Skin of body (tissue), 2 donors: Measurements from ENCODE around the gene CENPV. TPM values are rescaled to one million over a fixed set of nuclear protein-coding genes. Genes with fewer than 3 reads are reported as not detected.
A peak's percentile ranks its signal among the peaks of the same experiment; 100 is the strongest.
"Not testable (repeated sequence)": the region's sequence is repeated elsewhere in the genome, so short reads cannot be mapped to it uniquely, and the experiment has no call there.

ENCODE experiments used
- DNase-seq: peaks from one replicate; lab custom pipeline; 2025; lab: John Stamatoyannopoulos, UW
- total RNA-seq: library from RNA; depleted of rRNA; stranded (reverse); fragments of >200 nt; gene quantifications from one replicate; pipeline ENCODE4 v1.2.3, GENCODE V29; 2014

The CENPV gene
- total RNA-seq = 11.6 TPM

DNA sequence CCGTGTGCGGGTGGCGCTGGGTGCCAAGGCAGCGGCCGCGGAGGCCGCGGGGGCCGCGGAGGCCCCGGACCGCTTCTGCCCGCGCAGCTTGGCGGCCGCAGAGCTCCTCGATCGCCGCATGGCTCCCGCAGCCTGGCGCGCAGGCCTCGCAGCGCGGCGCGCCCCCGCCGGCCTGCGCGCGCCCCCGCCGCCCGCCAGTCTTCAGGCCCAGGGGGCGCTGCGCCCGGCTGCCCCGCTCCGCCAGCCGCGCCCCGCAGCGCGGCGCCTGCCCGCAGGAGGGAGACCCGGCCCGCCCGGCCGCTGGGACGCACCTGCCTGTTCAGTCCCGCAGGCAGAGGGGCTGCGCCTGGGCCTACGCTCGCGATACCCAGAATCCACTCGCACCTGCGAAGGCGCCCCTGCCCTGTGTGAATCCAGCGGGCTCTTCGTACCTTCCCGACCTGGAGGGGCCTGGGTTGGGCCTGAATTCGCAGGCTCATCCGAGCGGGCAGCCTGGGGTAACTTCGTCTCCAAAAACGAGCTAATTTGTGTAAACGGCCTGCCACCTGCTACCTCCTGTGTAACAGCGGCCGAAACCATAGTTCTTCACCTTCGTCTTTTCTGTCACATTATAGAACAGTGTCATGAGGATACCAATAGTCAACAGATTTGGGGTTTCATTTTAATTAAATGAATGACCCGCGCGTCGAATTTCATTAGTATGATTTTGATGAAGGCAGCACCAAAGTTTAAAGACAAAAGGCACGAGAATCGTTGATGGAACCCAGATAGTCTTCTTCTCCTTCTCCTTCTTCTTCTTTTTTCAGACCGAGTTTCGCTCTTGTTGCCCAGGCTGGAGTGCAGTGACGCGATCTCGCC is at the start of gene CENPV:
TSS of gene CENPV (minus strand) at position 153 of the 858 bp plus-strand sequence. CDS start at position 120, 33 bp downstream.
- peak; percentile 10 for DNase-seq

DNA sequence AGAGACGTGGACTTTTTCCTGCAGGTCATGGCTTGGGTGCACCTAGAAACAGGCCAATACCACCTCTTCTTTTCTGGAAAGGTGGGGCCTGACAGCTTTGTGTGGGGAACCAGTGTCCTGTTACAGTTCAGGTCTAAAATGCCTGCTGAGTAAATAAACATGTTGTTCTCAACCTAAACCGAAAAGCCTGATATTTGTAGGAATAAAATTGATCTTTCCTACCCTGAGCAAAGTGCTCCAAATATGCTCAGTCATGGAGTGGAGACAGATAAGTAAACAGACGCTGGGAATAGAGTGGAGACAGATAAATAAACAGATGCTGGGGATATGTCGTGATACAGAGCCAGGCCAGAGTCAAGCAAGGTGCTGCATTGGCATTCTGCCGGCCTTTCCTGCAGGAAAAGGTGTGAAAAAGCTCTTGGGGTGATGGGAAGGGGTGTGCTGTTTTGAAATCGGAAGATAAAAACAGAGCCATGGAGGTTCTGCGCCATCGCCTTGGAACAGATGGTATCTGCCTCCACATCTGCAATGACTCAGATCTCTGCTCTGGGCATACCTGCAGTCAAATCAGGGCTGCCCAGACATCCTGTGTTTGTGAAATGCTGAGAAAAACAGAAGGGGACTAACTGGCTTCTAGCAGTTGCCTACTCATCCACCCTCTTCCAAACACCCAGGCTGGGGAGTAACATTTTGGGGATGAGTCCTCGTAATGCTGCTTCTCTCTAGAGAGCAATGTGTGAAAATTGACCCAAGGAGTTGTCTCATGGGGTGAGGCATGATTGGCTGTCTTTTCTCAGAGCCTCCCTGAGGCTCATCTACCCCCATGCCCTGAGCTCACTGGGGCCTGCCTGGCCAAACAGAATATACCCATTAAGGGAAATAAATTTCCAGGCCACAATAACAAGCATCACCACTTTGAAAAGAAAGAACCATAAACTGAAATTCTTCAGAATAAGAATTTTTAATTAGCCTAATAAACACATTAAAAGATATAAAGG is 45.3 kb upstream of the CENPV start:
- DNase-seq = no peak

GRCh38 chr17:16396693-16397092 is 43.4 kb upstream of the CENPV start:
- not testable (repeated sequence) for DNase-seq

DNA sequence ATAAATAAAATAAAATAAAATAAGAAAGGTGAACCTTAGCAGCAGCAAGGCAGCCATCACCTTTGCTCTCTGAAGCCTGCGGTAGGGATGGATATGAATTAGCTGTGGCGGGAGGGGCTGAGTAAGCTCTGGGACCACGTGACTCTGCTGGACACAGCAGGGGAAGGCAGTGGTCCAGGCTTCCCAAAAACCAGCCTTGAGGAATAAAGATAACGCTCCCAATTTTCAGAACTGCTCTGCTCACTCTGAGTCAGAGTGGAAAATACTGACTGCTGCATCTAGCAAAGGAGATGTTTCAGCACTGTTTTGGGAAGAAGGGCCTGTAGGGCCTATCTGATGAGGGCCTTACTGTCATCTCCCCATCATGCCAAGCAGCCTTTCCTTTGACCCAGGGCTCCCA is 42.6 kb upstream of the CENPV start:
- not testable (repeated sequence) for DNase-seq

- DNase-seq = not testable (repeated sequence)
Observed at GRCh38 chr17:16392491-16392890, 39.2 kb upstream of the CENPV start.

- DNase-seq = no peak
Observed at GRCh38 chr17:16391451-16391850, 38.2 kb upstream of the CENPV start.

GRCh38 chr17:16386126-16386507 is 32.8 kb upstream of the CENPV start:
- not testable (repeated sequence) for DNase-seq

- no peak for DNase-seq
Observed at GRCh38 chr17:16384557-16384956, 31.3 kb upstream of the CENPV start.

DNA sequence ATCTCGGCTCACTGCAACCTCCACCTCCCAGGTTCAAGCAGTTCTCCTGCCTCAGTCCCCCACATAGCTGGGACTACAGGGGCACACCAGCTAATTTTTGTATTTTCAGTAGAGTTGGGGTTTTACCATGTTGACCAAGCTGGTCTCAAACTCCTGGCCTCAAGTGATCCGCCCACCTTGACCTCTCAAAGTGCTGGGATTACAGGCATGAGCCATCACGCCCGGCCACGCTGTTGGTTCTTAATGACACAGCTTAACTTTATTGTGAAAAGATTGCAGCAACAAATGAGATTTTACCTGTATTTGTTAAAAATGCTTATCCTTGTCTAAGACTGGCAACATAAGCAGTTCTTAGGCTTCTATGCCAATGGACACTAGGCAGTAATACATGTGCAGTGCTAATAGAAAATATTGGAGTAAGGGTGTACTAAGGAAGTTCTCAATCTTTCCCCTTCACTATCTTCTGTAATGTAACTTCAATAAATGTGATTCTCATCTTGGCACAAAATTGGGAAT is 30.6 kb upstream of the CENPV start:
- no peak for DNase-seq

DNA sequence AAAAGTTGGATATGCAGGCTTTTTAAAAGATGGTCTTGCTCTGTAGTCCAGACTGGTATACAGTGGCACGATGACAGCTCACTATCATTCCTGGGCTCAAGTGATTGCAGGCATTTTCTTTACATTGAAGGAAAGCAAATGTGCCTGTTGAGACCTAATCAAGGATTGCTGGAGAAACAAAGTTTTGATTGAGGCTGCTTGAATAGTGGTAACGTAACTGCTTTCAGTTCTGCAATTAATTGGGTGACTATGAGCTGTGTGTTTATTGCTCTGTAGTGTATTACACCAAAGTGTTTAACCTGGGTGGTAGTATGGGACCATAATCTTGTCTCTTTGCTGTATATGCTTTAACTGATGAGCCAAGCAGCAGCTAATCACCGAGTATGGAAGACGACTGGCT is 29.9 kb upstream of the CENPV start:
- no peak for DNase-seq

- DNase-seq = no peak
Observed at GRCh38 chr17:16381496-16381820, 28.2 kb upstream of the CENPV start.

DNA sequence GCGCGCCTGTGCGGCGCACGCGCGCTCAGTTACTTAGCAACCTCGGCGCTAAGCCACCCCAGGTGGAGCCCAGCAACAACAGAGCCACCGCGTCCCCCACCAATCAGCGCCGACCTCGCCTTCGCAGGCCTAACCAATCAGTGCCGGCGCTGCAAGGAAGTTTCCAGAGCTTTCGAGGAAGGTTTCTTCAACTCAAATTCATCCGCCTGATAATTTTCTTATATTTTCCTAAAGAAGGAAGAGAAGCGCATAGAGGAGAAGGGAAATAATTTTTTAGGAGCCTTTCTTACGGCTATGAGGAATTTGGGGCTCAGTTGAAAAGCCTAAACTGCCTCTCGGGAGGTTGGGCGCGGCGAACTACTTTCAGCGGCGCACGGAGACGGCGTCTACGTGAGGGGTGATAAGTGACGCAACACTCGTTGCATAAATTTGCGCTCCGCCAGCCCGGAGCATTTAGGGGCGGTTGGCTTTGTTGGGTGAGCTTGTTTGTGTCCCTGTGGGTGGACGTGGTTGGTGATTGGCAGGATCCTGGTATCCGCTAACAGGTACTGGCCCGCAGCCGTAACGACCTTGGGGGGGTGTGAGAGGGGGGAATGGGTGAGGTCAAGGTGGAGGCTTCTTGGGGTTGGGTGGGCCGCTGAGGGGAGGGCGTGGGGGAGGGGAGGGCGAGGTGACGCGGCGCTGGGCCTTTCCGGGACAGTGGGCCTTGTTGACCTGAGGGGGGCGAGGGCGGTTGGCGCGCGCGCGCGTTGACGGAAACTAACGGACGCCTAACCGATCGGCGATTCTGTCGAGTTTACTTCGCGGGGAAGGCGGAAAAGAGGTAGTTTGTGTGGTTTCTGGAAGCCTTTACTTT is 27.6 kb upstream of the CENPV start, which contains the start of gene UBB:
TSS of gene UBB (plus strand) at position 452 of the 856 bp plus-strand sequence. CDS start 817 bp downstream, outside the sequence.
- peak; percentile 97 for DNase-seq

DNA sequence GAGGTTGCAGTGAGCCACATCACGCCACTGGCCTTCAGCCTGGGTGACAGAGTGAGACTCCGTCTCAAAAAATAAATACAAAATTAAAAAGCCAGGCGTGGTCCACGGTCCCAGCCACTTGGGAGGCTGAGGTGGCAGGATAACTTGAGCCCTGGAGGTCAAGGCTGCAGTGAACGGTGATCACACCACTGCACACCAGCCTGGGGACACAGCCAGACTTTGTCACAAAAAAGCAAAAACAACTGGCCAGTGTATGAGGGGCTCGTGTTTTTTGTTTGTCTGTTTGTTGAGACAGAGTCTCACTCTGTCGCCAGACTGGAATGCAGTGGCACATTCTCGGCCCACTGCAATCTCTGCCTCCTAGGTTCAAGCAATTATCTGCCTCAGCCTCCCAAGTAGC is 26.4 kb upstream of the CENPV start:
- no peak for DNase-seq

GRCh38 chr17:16378636-16379282 is 25.5 kb upstream of the CENPV start:
- DNase-seq = no peak

- DNase-seq = peak; percentile 15
Observed at GRCh38 chr17:16377941-16378341, 24.7 kb upstream of the CENPV start.

DNA sequence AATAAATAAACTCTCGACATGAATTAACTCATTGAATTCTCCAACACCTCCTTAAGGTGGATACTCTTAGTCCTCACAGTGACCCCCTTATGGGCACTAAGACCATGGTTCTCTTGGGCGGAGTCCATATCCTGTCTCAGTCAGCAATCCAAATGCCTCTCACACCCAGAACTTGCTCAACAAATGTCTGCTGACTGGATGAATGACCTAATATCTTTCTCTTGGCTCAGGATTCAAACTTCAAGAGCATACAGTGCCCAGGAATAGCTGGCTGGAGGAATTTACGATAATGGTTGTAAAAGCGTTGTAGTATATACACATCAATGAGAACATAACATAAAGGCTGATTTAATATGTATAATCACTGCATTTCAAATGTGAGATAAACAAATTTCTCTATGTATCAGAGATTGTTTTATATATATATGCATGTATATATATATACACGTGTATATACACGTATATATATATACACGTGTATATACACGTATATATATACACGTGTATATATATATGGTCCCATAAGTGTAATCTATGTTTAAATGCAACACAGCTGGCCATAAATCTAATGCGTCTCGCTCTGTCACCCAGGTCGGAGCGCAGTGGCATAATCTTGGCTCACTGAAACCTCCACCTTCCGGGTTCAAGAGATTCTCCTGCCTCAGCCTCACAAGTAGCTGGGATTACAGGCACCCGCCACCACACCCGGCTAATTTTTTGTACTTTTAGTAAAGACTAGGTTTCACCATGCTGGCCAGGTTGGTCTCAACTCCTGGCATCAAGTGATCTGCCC is 21.1 kb upstream of the CENPV start:
- peak; percentile 11 for DNase-seq

- peak; percentile 86 for DNase-seq
Observed at GRCh38 chr17:16371742-16372141, 18.5 kb upstream of the CENPV start.

DNA sequence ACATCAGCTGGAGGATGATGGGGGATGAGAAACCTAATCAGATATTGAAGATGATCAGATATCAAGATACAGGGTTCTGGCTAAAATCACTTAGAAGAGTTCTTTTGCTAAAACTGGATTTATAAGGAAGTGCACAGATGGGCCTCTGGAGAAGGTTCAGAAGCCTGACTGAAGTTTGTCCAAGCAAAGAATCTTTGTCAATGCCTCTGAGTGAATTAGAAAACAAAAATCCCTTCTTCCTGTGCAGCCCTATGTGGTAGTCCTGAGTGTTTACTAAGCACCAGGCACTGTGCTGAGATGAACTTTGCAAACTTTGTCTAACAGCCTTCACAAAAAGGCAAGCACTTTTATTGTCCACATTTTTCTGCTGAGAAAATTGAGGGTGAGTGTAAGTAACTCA is 11.4 kb upstream of the CENPV start:
- no peak for DNase-seq

DNA sequence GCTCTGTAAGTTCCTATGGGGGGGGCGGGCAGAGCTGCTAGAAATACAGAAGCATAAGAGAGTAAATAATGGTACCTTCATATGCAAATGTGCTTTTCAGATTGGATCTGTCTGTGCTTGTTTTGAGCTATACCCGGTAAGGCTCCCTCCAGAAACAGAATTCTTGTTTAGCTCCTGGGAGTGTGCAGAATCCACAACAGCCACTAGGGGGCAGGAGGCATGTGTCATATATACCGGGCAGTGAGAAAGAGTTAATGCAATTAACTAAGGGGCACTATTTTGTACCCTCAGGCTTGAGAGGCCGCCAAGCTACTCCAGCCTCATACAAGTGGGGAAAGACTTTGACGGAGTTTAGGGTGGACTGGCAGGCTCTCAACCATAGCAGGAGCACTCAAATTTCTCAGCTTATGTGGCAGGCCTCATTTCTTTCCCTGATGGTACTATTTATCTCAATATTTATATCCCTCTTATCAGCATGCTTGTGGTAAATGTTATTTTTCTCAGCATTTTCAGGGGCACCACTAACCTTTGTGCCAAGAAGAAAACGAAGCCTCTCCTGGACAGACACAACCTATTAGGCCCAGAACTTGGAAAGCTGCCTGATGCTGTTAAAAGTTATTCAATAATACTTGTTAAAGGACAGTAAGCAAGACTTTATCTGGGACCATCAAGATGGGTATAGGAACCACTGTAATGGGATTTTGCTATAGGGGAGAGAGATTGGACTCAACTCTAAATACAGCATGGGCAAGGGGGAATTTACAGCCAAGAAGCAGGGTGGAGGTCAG is 10.7 kb upstream of the CENPV start:
- peak; percentile 38 for DNase-seq
